WI38 (cell line): ENCODE measurements around the gene LHX2.

Experiments
- H3K4me3 ChIP-seq: 2 replicates; pipeline ENCODE4 v1.5.1; 2011; ENCODE audit warnings: low read depth, mild to moderate bottlenecking, control low read depth, low read length
- CTCF ChIP-seq: IDR thresholded peaks from 2 replicates; pipeline ENCODE4 v1.5.1; 2012; ENCODE audit warnings: low read depth, mild to moderate bottlenecking, control low read depth, low read length

The LHX2 gene

DNA sequence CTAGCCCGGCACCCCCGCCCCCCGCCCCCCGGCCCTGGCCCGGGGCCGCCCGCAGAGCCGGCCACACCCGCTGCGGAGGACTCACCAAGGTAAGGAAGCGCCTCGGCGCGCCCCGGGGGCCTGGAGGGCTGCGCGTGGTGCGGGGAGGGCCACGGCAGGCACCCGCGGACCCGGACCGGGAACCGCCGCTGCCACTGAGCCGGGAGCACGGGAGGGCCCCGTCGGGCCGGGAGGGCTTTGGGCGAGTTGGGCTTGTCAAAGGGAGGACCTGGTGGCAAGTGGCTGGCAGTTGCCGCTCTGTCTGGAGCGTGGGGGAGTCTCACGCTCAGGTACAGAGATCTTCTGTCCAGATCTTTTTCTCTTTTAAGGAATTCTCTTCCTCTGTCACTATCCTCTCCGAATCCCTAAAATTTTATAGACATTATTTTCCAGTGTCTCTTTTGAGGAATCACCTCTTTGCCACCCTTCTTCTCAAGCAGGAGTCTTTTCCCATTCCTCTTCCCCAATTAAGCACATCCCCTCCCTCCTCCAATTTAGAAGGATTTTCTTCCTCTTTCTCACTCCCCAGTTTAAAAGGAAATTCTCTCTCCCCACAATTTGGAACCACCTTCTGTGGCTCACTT, 11.3 kb upstream of the LHX2 start:
- TF ChIP-seq CTCF = no peak
- H3K4me3 ChIP-seq = no peak overlapping the region

- no peak overlapping the region for H3K4me3 ChIP-seq
- no peak for TF ChIP-seq CTCF
These were observed 10.6 kb upstream of the LHX2 start for GRCh38 chr9:124000784-124001457.

GRCh38 chr9:124001458-124001799, 10.1 kb upstream of the LHX2 start:
- TF ChIP-seq CTCF = no peak
- no peak overlapping the region for H3K4me3 ChIP-seq

GRCh38 chr9:124001866-124002525, 9.6 kb upstream of the LHX2 start:
- no peak overlapping the region for H3K4me3 ChIP-seq
- no peak for TF ChIP-seq CTCF

DNA sequence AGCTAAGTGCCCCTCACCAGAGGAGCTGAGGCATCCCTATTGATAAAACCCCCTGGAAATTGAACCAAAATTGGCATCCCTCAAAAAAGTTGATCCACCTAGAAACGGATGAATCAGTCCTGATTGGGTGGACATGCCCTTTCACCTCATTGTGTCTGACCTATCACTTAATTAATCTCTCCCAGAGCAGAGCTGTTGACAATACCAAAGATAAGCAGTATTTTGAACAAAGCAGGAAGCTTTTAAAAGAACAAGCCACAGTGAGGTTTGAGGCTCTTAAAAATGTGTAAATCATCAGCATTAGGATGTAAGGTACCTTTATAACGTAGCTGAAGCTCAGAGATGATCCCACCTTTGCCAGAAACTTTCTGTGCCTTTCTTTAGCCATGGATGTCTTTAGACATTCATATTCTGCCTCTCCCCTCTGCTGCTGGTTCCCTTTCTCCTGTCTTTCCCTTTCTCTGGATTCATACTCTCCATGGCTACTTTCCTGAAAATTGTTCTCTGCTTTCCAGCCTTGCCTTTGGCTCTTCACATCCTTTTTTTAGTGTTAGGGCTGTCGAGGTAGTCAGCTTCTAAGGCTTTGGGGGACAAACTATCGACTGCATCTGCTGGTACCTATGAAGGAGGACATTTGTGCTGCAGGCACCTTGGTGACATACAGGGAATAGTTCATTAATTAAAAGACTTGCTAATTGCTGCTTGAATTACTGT, 7.8 kb upstream of the LHX2 start:
- no peak for TF ChIP-seq CTCF
- H3K4me3 ChIP-seq = no peak overlapping the region

- no peak for TF ChIP-seq CTCF
- H3K4me3 ChIP-seq = no peak overlapping the region
These were observed 7.0 kb upstream of the LHX2 start for GRCh38 chr9:124004593-124004992.
